Adrenal gland (tissue), 12 donors: ENCODE data around the gene ZNF274. TPM values are rescaled to one million over a fixed set of nuclear protein-coding genes. Genes with fewer than 3 reads are reported as not detected.

Experiments
- DNase-seq, 7 donors: peaks; one replicate each; pipeline ENCODE4 v3.0.0-alpha.2; 2019 to 2020
- H3K27ac ChIP-seq, 5 donors: fragments of 200-600 bp; sonication (generic) in 4 of 5; 1 replicate in 3 of 5; 2 replicates in 2 of 5; pipeline versions ENCODE4 v1.5.1 to v1.8.0; 2016 to 2020; ENCODE audit warnings: mild to moderate bottlenecking in 1 of 5
- H3K27me3 ChIP-seq: fragments of 200-600 bp; 2 replicates; pipeline ENCODE4 v1.8.0; 2021
- H3K36me3 ChIP-seq, 2 donors: fragments of 200-600 bp; replicated peaks in 1 of 2; 1 replicate in 1 of 2; 2 replicates in 1 of 2; pipeline versions ENCODE4 v1.5.1 to v1.8.0; 2018 to 2022
- H3K4me1 ChIP-seq, 2 donors: fragments of 200-600 bp; replicated peaks in 1 of 2; 1 replicate in 1 of 2; 2 replicates in 1 of 2; pipeline versions ENCODE4 v1.5.1 to v1.8.0; 2018 to 2021
- H3K4me3 ChIP-seq, 4 donors: fragments of 200-600 bp; sonication (generic) in 3 of 4; one replicate each; pipeline ENCODE4 v1.5.1; 2016 to 2018
- H3K9me3 ChIP-seq, 3 donors: fragments of 200-600 bp; sonication (generic) in 1 of 3; replicated peaks in 1 of 3; 1 replicate in 2 of 3; 2 replicates in 1 of 3; pipeline versions ENCODE4 v1.5.1 to v1.8.0; 2016 to 2021
- POLR2A ChIP-seq, 2 donors: fragments of 450-650 bp; IDR thresholded peaks; one replicate each; pipeline ENCODE4 v1.6.1; 2017; ENCODE audit warnings: antibody characterized with exemption in 2 of 2, mild to moderate bottlenecking in 2 of 2, moderate library complexity in 1 of 2
- WGBS, 4 donors: extraction: QIAGEN DNeasy Blood & Tissue Kit in 2 of 4; methylation state at CpG; one replicate each; pipeline versions ENCODE4 v1.1.5 to v1.1.7; 2013 to 2017; 5-methylcytosine and 5-hydroxymethylcytosine counted together
- intact Hi-C, 2 donors: fragments of 100-400 bp; cut with DNase I; formaldehyde crosslinking; loops; one replicate each; pipeline versions ENCODE4 v1.14.1 to v1.15.0; 2022 to 2023
- polyA plus RNA-seq, 3 donors: library from polyadenylated mRNA; stranded (reverse); fragments of 200-250 nt in 2 of 3; fragments of 350-450 nt in 1 of 3; fragmentation: Illumina TruSeq in 1 of 3; extraction: RNeasy Lipid Tissue Mini Kit (QIAGEN cat#74804) in 1 of 3; gene quantifications; one replicate each; pipeline ENCODE4 v1.2.3, GENCODE V29; 2013 to 2014
- total RNA-seq, 9 donors: library from RNA; depleted of rRNA in 4 of 9; stranded (reverse); fragments of >200 nt in 4 of 9; fragments of 120-200 nt in 1 of 9; fragmentation: NEBNext Ultra II Directional in 1 of 9; extraction: Animal tissue kit (Norgen Biotek cat#: 25700) in 1 of 9; gene quantifications; one replicate each; pipeline versions ENCODE4 v1.1.0 to v1.2.4, GENCODE V29; 2013 to 2023
- TF ChIP-seq, protein P1 (sequence below), 6 experiments: fragments of 450-650 bp in 4 of 6; fragments of 200-600 bp in 2 of 6; sonication (generic) in 1 of 6; IDR thresholded peaks; 1 replicate in 5 of 6; 2 replicates in 1 of 6; pipeline versions ENCODE4 v1.5.1 to v1.8.0; 2016 to 2021; ENCODE audit warnings: antibody characterized with exemption in 6 of 6, mild to moderate bottlenecking in 2 of 6, moderate library complexity in 1 of 6
- donor health status: healthy with polysubstance abuse.
- donor health status: Bipolar disorder and iron deficiency.
- donor health status: DM: yes; HTN: yes; CAD: no.
- donor health status: DM: no; HTN: no; CAD: no.
- donor health status: DM: no; HTN: no; CAD: no.
- donor health status: DM: yes; HTN: yes; CAD: no.

The ZNF274 gene
- total and polyA plus RNA-seq, 12 donors: 12.4 to 34.5 (median 21.9) TPM

DNA sequence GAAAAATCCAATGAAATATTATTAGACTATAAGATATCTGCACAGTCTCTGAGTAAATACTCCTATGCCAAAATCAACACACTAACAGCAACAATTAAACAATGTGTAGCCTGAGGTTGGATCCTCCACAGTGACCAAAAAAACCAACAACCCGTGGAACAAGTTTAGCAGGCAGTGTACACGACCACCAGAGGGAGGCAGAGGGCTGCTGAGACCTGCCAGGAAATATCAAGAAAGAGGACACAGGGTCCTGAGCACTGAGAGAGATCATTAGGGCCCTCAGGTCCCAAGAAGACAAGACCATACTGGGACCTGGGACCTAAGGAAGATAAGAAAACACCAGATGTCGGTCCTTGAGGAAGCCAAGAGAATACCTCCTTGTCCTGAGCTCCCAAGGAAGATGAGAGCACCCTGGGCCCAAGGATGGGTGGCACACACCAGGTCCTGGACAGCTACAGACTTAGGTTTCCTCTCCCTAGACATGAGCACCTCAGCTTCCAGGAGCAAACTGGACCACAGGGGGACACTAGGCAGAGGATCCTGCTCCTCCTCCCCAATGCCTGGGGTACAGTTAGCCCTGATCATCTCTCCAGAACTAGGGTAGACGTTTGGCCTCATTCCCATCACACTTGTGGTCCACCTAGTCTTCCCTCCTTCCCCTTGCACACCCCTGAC is 822 bp upstream of the ZNF274 start:
- peak in 5 of 7 donors; percentile 14 to 65 (median 33) for DNase-seq
- Histone ChIP-seq H3K4me1 (no peaks in the 10 kb centered on the region), H3K27me3 (no peaks in the 10 kb centered on the region), H3K4me3 (peak overlapping the region in 1 of 4 donors; percentile 86), H3K36me3 (peaks cover 0 to 6% of the 10 kb centered on the region in 2 donors), H3K9me3 (peaks cover 0 to 84% (median 2%) of the 10 kb centered on the region in 3 donors), H3K27ac (peak overlapping the region in 4 of 5 donors; percentile 91 to 100 (median 96))
- 37 to 50% (median 43%) methylated on average over 3 to 4 of the region's 4 CpGs for WGBS, 4 donors
- intact Hi-C loops: no loop called here
- TF ChIP-seq, protein P1, sequence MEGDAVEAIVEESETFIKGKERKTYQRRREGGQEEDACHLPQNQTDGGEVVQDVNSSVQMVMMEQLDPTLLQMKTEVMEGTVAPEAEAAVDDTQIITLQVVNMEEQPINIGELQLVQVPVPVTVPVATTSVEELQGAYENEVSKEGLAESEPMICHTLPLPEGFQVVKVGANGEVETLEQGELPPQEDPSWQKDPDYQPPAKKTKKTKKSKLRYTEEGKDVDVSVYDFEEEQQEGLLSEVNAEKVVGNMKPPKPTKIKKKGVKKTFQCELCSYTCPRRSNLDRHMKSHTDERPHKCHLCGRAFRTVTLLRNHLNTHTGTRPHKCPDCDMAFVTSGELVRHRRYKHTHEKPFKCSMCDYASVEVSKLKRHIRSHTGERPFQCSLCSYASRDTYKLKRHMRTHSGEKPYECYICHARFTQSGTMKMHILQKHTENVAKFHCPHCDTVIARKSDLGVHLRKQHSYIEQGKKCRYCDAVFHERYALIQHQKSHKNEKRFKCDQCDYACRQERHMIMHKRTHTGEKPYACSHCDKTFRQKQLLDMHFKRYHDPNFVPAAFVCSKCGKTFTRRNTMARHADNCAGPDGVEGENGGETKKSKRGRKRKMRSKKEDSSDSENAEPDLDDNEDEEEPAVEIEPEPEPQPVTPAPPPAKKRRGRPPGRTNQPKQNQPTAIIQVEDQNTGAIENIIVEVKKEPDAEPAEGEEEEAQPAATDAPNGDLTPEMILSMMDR (IDR thresholded peaks at IDR 0.05): peak in 3 of 6 experiments; percentile 19 to 34 (median 32)
- no peak for TF ChIP-seq POLR2A (IDR thresholded peaks at IDR 0.05)

DNA sequence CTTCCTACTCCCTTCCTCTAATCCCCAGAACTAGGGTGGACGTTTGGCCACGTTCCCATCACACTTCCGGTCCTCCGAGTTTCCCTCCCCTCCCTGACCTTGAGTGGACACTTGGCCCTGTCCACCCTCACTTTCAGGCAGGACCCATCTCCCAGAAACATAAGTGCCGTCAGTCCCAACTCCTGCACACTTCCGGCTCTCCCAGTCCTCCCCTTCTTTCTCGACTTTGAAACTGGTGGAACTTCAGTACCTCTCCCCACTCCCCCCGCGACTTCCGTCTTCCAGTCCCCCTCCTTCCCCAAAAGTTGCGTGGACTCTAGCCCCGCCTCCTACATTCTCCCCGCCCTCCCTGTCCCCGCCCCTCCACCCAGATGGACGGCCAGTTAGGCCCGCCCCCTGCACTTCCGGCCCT is 278 bp upstream of the ZNF274 start:
- intact Hi-C loops: no loop called here
- WGBS, 4 donors: 4 to 12% (median 5%) methylated on average over 8 to 17 of the region's 17 CpGs
- Histone ChIP-seq H3K4me1 (no peaks in the 10 kb centered on the region), H3K4me3 (peak overlapping the region in 2 of 4 donors; percentile 77 to 86), H3K9me3 (peaks cover 0 to 85% (median 2%) of the 10 kb centered on the region in 3 donors), H3K27me3 (no peaks in the 10 kb centered on the region), H3K36me3 (peaks cover 0 to 6% of the 10 kb centered on the region in 2 donors), H3K27ac (peak overlapping the region; percentile 89 to 100 (median 93))
- DNase-seq: no peak
- TF ChIP-seq, protein P1 (IDR thresholded peaks at IDR 0.05): no peak
- TF ChIP-seq POLR2A (IDR thresholded peaks at IDR 0.05): no peak

DNA sequence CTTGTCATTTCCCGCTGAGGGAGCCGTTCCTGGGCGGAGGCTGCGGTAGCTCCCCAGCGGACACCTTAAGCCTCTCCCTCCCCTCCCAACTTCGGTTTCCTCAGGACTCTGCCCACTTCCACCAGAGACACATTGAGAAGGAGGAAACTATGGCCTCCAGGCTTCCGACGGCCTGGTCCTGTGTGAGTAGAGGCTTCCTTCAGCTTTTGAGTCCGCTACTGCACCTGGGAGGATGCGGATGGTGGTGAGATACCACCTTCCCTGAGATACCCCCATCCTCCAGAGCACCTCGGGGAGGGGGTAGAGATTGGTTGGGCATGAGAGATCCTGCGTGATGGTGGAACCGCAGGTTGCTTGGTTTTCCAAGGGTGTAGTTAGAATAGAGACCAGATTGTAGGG is 955 bp downstream of the ZNF274 start:
- H3K27me3 ChIP-seq: no peaks in the 10 kb centered on the region
- TF ChIP-seq, protein P1 (IDR thresholded peaks at IDR 0.05): no peak
- TF ChIP-seq POLR2A (IDR thresholded peaks at IDR 0.05): no peak
- WGBS, 4 donors: 17 to 59% (median 21%) methylated on average over 5 to 13 of the region's 13 CpGs
- DNase-seq: peak in 1 of 7 donors; percentile 75
- peak overlapping the region; percentile 61 to 86 (median 78) for H3K4me3 ChIP-seq
- intact Hi-C loops: no loop called here
- no peaks in the 10 kb centered on the region for H3K4me1 ChIP-seq
- peak overlapping the region; percentile 89 to 100 (median 93) for H3K27ac ChIP-seq
- peaks cover 0 to 6% of the 10 kb centered on the region in 2 donors for H3K36me3 ChIP-seq
- peaks cover 0 to 84% (median 2%) of the 10 kb centered on the region in 3 donors for H3K9me3 ChIP-seq

DNA sequence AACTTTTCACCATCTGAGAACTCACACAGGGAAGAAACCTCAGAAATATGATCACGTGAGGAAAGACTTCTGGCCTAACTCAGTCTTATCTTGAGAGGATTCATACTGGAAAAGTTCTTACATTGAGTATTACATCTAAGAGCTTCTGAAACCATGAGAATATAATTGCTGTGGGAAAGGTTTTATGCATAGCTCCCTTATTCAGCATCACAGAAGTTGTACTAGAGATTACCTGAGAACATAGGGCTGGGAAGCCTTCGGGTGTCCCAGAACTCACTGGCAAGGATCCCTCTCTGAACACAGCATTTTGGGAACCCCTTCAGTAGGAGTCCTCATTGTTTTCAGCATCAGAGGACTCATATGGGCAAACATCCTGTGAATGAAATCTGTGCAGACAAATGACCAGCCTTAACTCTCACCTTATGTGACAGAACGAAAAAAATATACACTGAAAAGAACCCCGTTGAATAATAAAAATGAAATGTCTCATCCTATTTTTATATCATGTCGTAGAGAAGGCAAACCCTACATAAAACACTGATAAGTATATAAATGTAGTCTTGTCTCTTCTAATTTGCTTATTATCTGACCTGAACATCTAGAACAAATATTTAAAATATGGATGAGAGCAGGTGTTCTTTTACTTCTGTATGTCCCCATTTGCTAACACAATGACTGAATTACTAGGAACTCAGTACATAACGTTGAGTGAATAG is 14.2 kb downstream of the ZNF274 start:
- Histone ChIP-seq H3K36me3 (peaks cover 0 to 17% of the 10 kb centered on the region in 2 donors), H3K4me1 (no peaks in the 10 kb centered on the region), H3K9me3 (peaks cover 14 to 99% (median 17%) of the 10 kb centered on the region in 3 donors), H3K27ac (no peak overlapping the region), H3K4me3 (no peak overlapping the region), H3K27me3 (no peaks in the 10 kb centered on the region)
- DNase-seq: no peak
- TF ChIP-seq POLR2A (IDR thresholded peaks at IDR 0.05): no peak
- TF ChIP-seq, protein P1 (IDR thresholded peaks at IDR 0.05): no peak
- 60 to 79% (median 70%) methylated on average over 6 of the region's 6 CpGs for WGBS, 4 donors
- intact Hi-C loops: no loop called here
